Hepatocyte (in vitro differentiated cells): Measurements from ENCODE around the gene ROBO1.

ENCODE experiments used
- EZH2 ChIP-seq: fragments of 200-600 bp; sonication (generic); IDR thresholded peaks from 2 replicates; pipeline ENCODE4 v1.6.1; 2016; ENCODE audit warnings: antibody characterized with exemption, mild to moderate bottlenecking, borderline replicate concordance
- TF ChIP-seq, protein P1 (sequence below): fragments of 200-600 bp; sonication (generic); IDR thresholded peaks from 2 replicates; pipeline ENCODE4 v1.5.1; 2016; ENCODE audit warnings: antibody characterized with exemption, mild to moderate bottlenecking; ENCODE audit not compliant: poor library complexity

DNA sequence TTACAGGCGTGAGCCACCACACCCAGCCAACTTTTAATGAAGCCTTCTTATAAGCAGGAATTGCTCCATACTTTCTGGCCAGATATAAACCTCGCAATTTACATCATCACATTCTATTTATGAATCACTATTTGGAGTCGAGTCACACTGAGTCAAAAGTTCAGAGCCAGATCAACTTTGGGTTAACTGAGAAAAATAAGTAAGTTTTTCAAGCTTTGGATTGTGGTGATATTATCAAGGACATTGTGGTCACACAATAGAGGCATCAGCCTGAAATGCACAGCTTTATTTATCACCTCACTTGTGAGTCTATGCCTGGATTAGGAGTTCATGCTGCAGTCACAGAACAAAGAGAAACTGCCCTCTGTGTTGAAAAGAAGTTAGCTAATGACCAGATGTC, 1163.5 kb downstream of the ROBO1 start:
- TF ChIP-seq, protein P1, sequence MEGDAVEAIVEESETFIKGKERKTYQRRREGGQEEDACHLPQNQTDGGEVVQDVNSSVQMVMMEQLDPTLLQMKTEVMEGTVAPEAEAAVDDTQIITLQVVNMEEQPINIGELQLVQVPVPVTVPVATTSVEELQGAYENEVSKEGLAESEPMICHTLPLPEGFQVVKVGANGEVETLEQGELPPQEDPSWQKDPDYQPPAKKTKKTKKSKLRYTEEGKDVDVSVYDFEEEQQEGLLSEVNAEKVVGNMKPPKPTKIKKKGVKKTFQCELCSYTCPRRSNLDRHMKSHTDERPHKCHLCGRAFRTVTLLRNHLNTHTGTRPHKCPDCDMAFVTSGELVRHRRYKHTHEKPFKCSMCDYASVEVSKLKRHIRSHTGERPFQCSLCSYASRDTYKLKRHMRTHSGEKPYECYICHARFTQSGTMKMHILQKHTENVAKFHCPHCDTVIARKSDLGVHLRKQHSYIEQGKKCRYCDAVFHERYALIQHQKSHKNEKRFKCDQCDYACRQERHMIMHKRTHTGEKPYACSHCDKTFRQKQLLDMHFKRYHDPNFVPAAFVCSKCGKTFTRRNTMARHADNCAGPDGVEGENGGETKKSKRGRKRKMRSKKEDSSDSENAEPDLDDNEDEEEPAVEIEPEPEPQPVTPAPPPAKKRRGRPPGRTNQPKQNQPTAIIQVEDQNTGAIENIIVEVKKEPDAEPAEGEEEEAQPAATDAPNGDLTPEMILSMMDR, result no peak
- no peak for TF ChIP-seq EZH2
